Subcutaneous adipose tissue (tissue), 4 donors: ENCODE measurements around the gene SV2C. TPM values are rescaled to one million over a fixed set of nuclear protein-coding genes. Genes with fewer than 3 reads are reported as not detected.

Source experiments
- total RNA-seq, 4 donors: library from RNA; depleted of rRNA; stranded (reverse); fragments of >200 nt; gene quantifications; one replicate each; pipeline ENCODE4 v1.1.0, GENCODE V29; 2016
- TF ChIP-seq, protein P1 (sequence below): fragments of 450-650 bp; IDR thresholded peaks from one replicate; pipeline ENCODE4 v1.5.1; 2016; ENCODE audit warnings: low read depth, mild to moderate bottlenecking, control low read depth, antibody characterized with exemption, moderate library complexity

Gene SV2C, protein sequence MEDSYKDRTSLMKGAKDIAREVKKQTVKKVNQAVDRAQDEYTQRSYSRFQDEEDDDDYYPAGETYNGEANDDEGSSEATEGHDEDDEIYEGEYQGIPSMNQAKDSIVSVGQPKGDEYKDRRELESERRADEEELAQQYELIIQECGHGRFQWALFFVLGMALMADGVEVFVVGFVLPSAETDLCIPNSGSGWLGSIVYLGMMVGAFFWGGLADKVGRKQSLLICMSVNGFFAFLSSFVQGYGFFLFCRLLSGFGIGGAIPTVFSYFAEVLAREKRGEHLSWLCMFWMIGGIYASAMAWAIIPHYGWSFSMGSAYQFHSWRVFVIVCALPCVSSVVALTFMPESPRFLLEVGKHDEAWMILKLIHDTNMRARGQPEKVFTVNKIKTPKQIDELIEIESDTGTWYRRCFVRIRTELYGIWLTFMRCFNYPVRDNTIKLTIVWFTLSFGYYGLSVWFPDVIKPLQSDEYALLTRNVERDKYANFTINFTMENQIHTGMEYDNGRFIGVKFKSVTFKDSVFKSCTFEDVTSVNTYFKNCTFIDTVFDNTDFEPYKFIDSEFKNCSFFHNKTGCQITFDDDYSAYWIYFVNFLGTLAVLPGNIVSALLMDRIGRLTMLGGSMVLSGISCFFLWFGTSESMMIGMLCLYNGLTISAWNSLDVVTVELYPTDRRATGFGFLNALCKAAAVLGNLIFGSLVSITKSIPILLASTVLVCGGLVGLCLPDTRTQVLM
- total RNA-seq, result under 1 TPM in 3 of 4 donors, not detected in 1; under 0.01 to 0.17 (median under 0.01) TPM

DNA sequence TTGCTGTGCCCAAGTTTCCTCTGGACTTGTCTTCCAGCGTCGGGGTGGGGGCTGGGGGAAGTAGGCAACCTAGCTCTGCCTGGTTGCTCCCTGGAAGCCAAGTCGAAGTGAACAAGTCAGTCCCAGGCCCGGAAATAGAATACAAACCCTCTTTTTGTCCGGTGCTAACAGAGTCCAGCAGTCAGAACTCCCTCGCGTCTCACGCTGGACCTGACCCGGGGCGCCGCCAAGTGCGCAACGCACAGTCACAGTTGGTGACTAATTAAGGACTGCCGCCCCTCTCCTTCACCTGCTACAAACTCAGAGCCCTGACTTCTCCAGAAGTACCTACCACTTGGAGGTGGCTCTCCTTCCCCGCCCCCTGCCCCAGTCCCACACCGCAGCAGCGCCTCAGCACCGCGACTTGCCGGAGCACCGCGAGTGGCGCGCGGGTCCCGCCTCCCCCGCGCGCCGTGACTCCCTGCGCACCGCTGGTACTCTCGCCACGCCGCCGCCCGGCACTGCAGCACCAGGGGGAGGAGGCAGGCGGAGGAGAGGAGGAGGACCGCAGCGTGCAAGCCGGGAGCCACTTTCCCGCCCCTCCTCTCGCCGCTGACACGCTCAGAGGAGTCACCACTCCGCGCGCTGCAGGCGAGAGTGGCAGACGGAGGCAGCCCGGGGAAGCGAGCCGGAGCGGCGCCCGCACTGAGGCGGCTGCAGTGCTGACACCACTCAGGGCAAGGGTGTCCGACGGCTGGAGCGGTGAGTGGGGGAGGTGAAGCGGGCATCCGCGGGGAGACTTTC lies at the start of gene SV2C:
SV2C (plus strand) TSS at position 612 of the 783 bp plus-strand sequence. CDS start 48,368 bp downstream, outside the sequence.
- TF ChIP-seq, protein P1, sequence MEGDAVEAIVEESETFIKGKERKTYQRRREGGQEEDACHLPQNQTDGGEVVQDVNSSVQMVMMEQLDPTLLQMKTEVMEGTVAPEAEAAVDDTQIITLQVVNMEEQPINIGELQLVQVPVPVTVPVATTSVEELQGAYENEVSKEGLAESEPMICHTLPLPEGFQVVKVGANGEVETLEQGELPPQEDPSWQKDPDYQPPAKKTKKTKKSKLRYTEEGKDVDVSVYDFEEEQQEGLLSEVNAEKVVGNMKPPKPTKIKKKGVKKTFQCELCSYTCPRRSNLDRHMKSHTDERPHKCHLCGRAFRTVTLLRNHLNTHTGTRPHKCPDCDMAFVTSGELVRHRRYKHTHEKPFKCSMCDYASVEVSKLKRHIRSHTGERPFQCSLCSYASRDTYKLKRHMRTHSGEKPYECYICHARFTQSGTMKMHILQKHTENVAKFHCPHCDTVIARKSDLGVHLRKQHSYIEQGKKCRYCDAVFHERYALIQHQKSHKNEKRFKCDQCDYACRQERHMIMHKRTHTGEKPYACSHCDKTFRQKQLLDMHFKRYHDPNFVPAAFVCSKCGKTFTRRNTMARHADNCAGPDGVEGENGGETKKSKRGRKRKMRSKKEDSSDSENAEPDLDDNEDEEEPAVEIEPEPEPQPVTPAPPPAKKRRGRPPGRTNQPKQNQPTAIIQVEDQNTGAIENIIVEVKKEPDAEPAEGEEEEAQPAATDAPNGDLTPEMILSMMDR, result no peak

DNA sequence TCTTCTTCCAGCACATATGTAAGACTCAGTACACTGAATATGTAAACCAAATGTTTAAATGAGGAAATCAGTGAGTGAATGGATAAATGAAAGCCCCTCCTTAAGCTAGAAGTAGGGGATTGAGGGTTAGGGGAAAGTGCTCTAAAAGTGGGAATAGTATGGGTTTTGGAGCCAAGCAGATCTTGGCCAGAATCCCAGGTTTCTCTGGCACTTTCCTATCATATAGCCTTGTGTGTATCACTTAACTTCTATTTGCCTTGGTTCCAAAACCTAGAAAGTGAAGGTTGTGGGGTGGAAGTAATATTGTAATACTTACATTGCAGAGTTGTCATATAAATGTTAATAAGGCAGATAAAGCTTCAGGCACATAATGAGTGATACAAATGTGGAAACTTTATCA lies 45.0 kb upstream of the SV2C start:
- TF ChIP-seq, protein P1, result no peak

DNA sequence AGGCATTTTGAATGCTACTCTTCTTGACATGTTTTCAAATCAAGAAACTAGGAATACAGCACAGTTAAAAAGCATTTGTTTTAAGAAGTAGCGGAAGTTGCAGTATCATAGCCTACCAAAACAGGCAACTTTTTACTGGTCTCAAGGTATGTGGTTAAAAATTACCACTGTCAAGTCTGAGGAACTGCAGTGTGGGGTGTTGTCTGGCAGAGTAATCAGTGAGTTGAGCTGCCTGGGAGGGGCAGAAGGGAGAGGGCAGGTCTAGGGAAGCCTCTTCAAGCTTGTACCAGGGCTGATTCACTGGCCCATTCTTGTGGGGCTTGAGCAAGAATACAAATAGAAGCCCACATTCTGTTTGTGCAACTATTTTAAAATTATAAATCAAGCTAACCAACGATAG lies 42.4 kb upstream of the SV2C start:
- TF ChIP-seq, protein P1, result no peak

DNA sequence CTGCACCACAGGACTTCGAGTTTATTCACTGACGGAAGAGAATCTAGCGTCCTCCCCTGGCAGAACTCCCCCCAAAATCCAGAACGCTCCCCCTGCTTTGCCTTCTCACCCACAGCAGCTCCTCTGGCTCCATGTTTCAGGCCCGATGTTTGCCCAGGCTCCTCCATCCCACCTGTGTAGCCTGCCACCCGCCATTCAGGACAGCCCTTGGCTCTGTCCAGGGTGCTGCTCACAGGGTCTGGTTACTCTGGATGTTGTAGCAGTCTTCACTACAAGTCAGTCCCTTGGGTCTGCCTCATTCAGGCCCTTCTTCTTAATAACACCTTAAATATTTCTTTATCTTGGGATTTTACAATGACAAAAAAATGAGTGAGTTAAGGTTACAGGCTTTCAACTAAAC lies 41.3 kb upstream of the SV2C start:
- TF ChIP-seq, protein P1, result no peak

DNA sequence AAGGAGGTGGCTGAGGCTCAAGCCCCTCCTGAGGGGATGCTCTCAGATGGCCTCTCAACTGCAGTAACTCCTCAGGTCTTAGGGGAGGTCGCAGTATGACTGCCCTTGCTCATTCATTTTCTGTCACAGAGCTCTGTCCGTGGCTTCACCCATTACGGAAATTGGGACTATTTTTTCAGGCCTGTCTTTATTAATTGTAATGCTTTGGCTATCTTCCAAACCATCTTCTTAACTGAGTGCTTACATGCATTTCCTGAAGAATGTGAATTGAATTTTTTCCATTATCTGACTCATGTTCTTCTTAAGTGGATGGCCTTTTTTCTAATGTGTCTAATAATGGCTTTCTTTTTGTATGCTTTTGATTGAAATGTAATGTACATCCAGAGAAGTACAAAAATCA lies 36.4 kb upstream of the SV2C start:
- TF ChIP-seq, protein P1, result no peak

DNA sequence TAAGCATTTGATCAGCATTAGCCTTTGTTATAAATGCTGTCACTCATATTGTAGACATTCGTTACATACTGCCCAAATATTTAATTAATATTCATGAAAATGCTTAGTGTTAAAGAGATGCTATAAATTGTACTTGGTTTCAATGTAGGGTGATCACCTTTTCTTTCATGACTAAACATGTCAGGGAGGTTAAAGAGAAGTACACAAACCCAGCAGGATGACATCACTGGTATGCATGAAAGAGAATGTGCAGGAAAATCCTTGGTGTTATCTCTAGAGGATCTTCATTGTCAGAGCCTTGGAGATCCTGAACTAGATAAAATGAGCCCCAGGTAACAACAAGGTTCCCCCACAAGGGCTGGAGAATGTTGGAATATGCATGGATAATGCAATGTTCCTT lies 33.0 kb upstream of the SV2C start:
- TF ChIP-seq, protein P1, result no peak
